CD4-positive, alpha-beta T cell (primary cell): ENCODE data around the gene SLFN14. TPM values are rescaled to one million over a fixed set of nuclear protein-coding genes. Genes with fewer than 3 reads are reported as not detected.

Experiments
- ATAC-seq: fragments of 200-7000 bp; cut with Tn5 transposase; one replicate; pipeline ENCODE4 v1.10.0; 2022; ENCODE audit warnings: mild to moderate bottlenecking; ENCODE audit not compliant: poor library complexity
- CTCF ChIA-PET: fragments of 350-600 bp; sonication (Branson Sonifier 250); formaldehyde crosslinking; loops from one replicate; lab custom pipeline; 2021; ENCODE audit warnings: antibody characterized with exemption, inconsistent platforms; lab: Charles Lee
- POLR2A ChIA-PET: fragments of 350-600 bp; sonication (Branson Sonifier 250); formaldehyde crosslinking; loops from one replicate; lab custom pipeline; 2021; ENCODE audit warnings: antibody characterized with exemption, inconsistent platforms; lab: Charles Lee
- DNase-seq, 14 experiments: peaks; one replicate each; pipeline ENCODE4 v3.0.0-alpha.2; 2013 to 2020; ENCODE audit warnings: mixed read lengths in 2 of 14
- H3K27ac ChIP-seq, 2 donors: one replicate each; pipeline versions ENCODE4 v1.5.1 to v1.7.0; 2013; ENCODE audit warnings: low read length in 2 of 2, low read depth in 1 of 2, mild to moderate bottlenecking in 1 of 2
- H3K27me3 ChIP-seq, 2 experiments: 1 replicate in 1 of 2; 2 replicates in 1 of 2; pipeline versions ENCODE4 v1.6.1 to v1.7.0; 2013; ENCODE audit warnings: low read length in 2 of 2, control low read depth in 1 of 2, mild to moderate bottlenecking in 1 of 2, moderate library complexity in 1 of 2; ENCODE audit not compliant: insufficient read depth in 2 of 2, control insufficient read depth in 1 of 2
- H3K36me3 ChIP-seq: one replicate; pipeline ENCODE4 v1.6.1; 2013; ENCODE audit warnings: low read length, control low read depth; ENCODE audit not compliant: insufficient read depth
- H3K4me1 ChIP-seq: one replicate; pipeline ENCODE4 v1.6.1; 2013; ENCODE audit warnings: low read length, control low read depth; ENCODE audit not compliant: insufficient read depth
- H3K4me3 ChIP-seq: one replicate; pipeline ENCODE4 v1.5.1; 2013; ENCODE audit warnings: mild to moderate bottlenecking, low read length, moderate library complexity
- H3K9me3 ChIP-seq, 2 experiments: 1 replicate in 1 of 2; 2 replicates in 1 of 2; pipeline versions ENCODE4 v1.6.1 to v1.7.0; 2013; ENCODE audit warnings: low read length in 2 of 2, mild to moderate bottlenecking in 2 of 2, control low read depth in 1 of 2, moderate library complexity in 1 of 2; ENCODE audit not compliant: control insufficient read depth in 1 of 2, insufficient read depth in 1 of 2
- H3K27ac Mint-ChIP-seq: one replicate; pipeline ENCODE4 v1.8.0; 2020; ENCODE audit warnings: mixed read lengths
- H3K27me3 Mint-ChIP-seq: one replicate; pipeline ENCODE4 v1.8.0; 2021; ENCODE audit warnings: mixed read lengths
- H3K36me3 Mint-ChIP-seq: one replicate; pipeline ENCODE4 v1.8.0; 2021; ENCODE audit warnings: low read depth, mixed read lengths
- H3K4me1 Mint-ChIP-seq: one replicate; pipeline ENCODE4 v1.8.0; 2021; ENCODE audit warnings: low read depth, mixed read lengths
- H3K4me3 Mint-ChIP-seq: one replicate; pipeline ENCODE4 v1.8.0; 2020; ENCODE audit warnings: mild to moderate bottlenecking, mixed read lengths
- H3K9me3 Mint-ChIP-seq: one replicate; pipeline ENCODE4 v1.8.0; 2020; ENCODE audit warnings: mixed read lengths
- intact Hi-C, 2 experiments: fragments of 100-400 bp; cut with DNase I in 1 of 2; cut with micrococcal nuclease in 1 of 2; formaldehyde crosslinking; loops; one replicate each; pipeline versions ENCODE4 v1.15.1 to v1.9.0; 2023 to 2025; cut with DNase I, micrococcal nuclease
- total RNA-seq, 174 experiments: library from RNA in 2 of 174; stranded (reverse) in 2 of 174; gene quantifications; one replicate each; pipeline ENCODE4 v1.2.3 and lab custom pipeline; 2021 to 2026
- TF ChIP-seq, protein P1 (sequence below): fragments of 200-600 bp; IDR thresholded peaks from one replicate; pipeline ENCODE4 v1.8.0; 2022; ENCODE audit warnings: antibody characterized with exemption, mild to moderate bottlenecking

Gene SLFN14
- total RNA-seq, 2 experiments from 2014 or later = not detected

DNA sequence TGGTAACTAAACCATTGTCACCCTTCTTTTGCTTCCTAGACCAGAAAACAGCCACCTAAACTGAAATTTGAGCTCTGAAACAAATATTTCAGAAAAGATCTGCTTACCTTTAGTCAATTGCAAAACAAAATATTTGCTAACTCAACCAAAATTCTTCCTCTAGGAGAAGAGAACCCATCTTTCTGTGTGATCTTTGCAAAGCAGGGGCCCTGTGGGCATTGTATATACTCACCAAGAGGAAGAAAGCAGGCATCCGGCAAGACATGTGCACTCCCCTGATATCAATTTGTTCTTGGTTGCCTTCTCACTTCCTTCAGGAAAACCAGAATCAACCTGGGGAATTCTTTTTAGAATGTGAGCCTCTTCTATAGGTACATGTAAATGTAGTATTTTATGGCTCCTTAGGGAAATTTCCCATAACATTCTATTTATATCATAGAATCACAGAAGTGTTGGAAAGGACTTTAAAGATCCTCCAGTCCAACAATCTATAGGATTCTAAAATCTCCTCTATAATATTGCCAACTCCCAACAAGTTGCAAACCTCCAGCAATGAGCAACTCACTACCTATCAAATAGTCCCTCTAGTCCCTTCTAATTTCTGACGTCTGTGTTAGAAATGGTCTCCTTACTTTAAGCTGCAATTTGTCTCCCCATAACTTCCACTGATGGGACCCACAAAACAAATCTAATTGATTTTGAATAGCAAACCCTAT is 966 bp downstream of the SLFN14 start:
- Histone ChIP-seq H3K4me3 (no peak overlapping the region), H3K27ac (no peak overlapping the region), H3K9me3 (no peaks in the 10 kb centered on the region), H3K4me1 (no peaks in the 10 kb centered on the region), H3K36me3 (no peaks in the 10 kb centered on the region), H3K27me3 (peaks cover 0 to 5% of the 10 kb centered on the region in 2 experiments)
- ChIA-PET POLR2A (no interaction called here), CTCF (no interaction called here)
- H3K4me3 Mint-ChIP-seq = no peak overlapping the region
- H3K27me3 Mint-ChIP-seq = peaks cover 13% of the 10 kb centered on the region
- H3K9me3 Mint-ChIP-seq = no peaks in the 10 kb centered on the region
- H3K36me3 Mint-ChIP-seq = no peaks in the 10 kb centered on the region
- H3K4me1 Mint-ChIP-seq = no peaks in the 10 kb centered on the region
- TF ChIP-seq, protein P1, sequence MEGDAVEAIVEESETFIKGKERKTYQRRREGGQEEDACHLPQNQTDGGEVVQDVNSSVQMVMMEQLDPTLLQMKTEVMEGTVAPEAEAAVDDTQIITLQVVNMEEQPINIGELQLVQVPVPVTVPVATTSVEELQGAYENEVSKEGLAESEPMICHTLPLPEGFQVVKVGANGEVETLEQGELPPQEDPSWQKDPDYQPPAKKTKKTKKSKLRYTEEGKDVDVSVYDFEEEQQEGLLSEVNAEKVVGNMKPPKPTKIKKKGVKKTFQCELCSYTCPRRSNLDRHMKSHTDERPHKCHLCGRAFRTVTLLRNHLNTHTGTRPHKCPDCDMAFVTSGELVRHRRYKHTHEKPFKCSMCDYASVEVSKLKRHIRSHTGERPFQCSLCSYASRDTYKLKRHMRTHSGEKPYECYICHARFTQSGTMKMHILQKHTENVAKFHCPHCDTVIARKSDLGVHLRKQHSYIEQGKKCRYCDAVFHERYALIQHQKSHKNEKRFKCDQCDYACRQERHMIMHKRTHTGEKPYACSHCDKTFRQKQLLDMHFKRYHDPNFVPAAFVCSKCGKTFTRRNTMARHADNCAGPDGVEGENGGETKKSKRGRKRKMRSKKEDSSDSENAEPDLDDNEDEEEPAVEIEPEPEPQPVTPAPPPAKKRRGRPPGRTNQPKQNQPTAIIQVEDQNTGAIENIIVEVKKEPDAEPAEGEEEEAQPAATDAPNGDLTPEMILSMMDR = no peak
- ATAC-seq (no peak), DNase-seq (no peak)
- no peak overlapping the region for H3K27ac Mint-ChIP-seq
- intact Hi-C loops = loop anchor here in 1 of 2 experiments (5.0 kb wide), 1 partner anchor 188 kb away; no protein-coding TSS in a partner anchor

DNA sequence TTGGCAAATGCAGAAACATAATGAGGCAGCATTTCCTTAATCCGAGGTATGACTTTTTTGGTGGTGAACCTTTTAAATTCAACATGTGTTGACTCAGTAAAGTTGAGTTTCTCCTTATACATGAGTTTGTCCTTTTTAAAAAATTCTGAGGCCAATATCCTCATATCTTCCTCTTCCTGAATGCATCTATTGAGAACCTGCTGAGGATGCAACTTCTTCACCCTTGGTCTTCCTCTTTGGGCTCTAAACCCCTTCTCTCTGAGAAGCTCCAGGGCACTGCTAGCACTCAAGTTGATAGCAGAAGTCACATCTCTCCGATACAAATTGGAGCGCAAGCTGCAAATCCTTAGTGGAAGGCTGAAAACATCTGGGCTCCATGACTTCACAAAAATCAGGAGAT is 3.3 kb downstream of the SLFN14 start:
- DNase-seq (no peak), ATAC-seq (no peak)
- peaks cover 8% of the 10 kb centered on the region for H3K27me3 Mint-ChIP-seq
- Histone ChIP-seq H3K27me3 (peaks cover 0 to 5% of the 10 kb centered on the region in 2 experiments), H3K36me3 (no peaks in the 10 kb centered on the region), H3K4me1 (no peaks in the 10 kb centered on the region), H3K4me3 (no peak overlapping the region), H3K9me3 (no peaks in the 10 kb centered on the region), H3K27ac (no peak overlapping the region)
- POLR2A ChIA-PET = no interaction called here
- H3K9me3 Mint-ChIP-seq = no peaks in the 10 kb centered on the region
- H3K27ac Mint-ChIP-seq = no peak overlapping the region
- no peaks in the 10 kb centered on the region for H3K36me3 Mint-ChIP-seq
- intact Hi-C loops = loop anchor here in 1 of 2 experiments (5.0 kb wide), 1 partner anchor 190 kb away; no protein-coding TSS in a partner anchor
- TF ChIP-seq, protein P1 = no peak
- H3K4me1 Mint-ChIP-seq = no peaks in the 10 kb centered on the region
- no peak overlapping the region for H3K4me3 Mint-ChIP-seq
- CTCF ChIA-PET = no interaction called here

DNA sequence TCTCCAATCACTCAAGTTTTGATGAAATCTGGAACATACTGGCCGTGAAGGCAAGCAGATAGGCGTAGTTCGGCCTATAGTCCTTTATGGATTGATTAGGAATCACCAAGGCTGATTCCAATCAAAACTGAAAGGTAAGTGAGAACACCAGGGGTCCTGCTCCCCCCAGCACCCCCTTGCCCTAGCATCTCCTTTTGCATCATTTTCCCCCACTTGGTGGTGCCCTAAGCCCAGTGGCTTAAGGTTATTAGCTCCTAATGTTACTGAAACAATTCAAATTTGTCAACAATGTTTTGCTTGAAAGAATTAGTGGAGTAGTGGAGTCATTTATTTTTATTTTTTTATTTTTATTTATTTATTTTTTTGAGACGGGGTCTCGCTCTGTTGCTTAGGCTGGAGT is 4.9 kb downstream of the SLFN14 start:
- Mint-ChIP-seq H3K9me3 (no peaks in the 10 kb centered on the region), H3K4me3 (no peak overlapping the region), H3K36me3 (no peaks in the 10 kb centered on the region), H3K4me1 (no peaks in the 10 kb centered on the region), H3K27ac (no peak overlapping the region), H3K27me3 (peaks cover 8% of the 10 kb centered on the region)
- H3K4me3 ChIP-seq = no peak overlapping the region
- CTCF ChIA-PET = interaction anchor here (0.8 kb wide), 1 partner anchor 57 kb away, joined by 3 read pairs; no protein-coding TSS in a partner anchor
- ATAC-seq = no peak
- POLR2A ChIA-PET = no interaction called here
- TF ChIP-seq, protein P1 = no peak
- no peak overlapping the region for H3K27ac ChIP-seq
- no peaks in the 10 kb centered on the region for H3K4me1 ChIP-seq
- no peaks in the 10 kb centered on the region for H3K36me3 ChIP-seq
- no peaks in the 10 kb centered on the region for H3K9me3 ChIP-seq
- peaks cover 0 to 5% of the 10 kb centered on the region in 2 experiments for H3K27me3 ChIP-seq
- peak in 1 of 14 experiments; percentile 34 for DNase-seq
- intact Hi-C loops = loop anchor here in 1 of 2 experiments (5.0 kb wide), 1 partner anchor 192 kb away; no protein-coding TSS in a partner anchor
